ENCODE data around the gene MGLL. TPM values are rescaled to one million over a fixed set of nuclear protein-coding genes. Genes with fewer than 3 reads are reported as not detected.

Gene MGLL
- total RNA-seq, 4 donors from 2014 or later = 36.7 to 146 (median 73.5) TPM

DNA sequence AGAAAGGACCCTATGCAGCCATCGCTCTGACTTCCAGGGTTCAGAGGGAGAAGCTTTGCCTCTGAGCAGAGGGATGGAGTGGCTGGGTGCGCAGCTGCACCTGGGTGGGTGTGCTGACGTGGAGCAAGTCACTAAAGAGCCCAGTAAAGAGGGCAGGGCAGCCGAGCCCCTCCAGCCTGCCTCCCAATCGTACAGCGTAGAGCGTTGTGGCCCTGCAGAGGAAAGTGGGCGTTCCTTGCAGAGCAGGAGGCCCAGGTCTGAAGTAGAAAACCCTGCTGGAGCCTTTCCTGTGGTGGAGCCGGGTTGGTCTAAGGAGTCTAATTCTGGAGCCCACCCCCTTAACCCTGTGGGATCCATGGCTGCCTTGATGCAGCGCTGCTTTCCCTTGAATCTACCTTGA lies 88.5 kb downstream of the MGLL start:
- no peak overlapping the region for H3K27ac ChIP-seq
- peaks cover 19 to 75% (median 28%) of the 10 kb centered on the region in 3 donors for H3K4me1 ChIP-seq
- TF ChIP-seq, protein P1, sequence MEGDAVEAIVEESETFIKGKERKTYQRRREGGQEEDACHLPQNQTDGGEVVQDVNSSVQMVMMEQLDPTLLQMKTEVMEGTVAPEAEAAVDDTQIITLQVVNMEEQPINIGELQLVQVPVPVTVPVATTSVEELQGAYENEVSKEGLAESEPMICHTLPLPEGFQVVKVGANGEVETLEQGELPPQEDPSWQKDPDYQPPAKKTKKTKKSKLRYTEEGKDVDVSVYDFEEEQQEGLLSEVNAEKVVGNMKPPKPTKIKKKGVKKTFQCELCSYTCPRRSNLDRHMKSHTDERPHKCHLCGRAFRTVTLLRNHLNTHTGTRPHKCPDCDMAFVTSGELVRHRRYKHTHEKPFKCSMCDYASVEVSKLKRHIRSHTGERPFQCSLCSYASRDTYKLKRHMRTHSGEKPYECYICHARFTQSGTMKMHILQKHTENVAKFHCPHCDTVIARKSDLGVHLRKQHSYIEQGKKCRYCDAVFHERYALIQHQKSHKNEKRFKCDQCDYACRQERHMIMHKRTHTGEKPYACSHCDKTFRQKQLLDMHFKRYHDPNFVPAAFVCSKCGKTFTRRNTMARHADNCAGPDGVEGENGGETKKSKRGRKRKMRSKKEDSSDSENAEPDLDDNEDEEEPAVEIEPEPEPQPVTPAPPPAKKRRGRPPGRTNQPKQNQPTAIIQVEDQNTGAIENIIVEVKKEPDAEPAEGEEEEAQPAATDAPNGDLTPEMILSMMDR (IDR thresholded peaks at IDR 0.05) = no peak
- no peak for TF ChIP-seq POLR2A (IDR thresholded peaks at IDR 0.05)
- H3K36me3 ChIP-seq = peaks cover 0 to 34% (median 0%) of the 10 kb centered on the region in 3 donors
- no peak overlapping the region for H3K4me3 ChIP-seq
- DNase-seq = no peak
- no peaks in the 10 kb centered on the region for H3K9me3 ChIP-seq
- intact Hi-C loops (cut with DNase I) = no loop called here
- 80 to 94% methylated on average over 4 to 7 of the region's 10 CpGs for WGBS, 2 donors
- no peaks in the 10 kb centered on the region for H3K27me3 ChIP-seq

DNA sequence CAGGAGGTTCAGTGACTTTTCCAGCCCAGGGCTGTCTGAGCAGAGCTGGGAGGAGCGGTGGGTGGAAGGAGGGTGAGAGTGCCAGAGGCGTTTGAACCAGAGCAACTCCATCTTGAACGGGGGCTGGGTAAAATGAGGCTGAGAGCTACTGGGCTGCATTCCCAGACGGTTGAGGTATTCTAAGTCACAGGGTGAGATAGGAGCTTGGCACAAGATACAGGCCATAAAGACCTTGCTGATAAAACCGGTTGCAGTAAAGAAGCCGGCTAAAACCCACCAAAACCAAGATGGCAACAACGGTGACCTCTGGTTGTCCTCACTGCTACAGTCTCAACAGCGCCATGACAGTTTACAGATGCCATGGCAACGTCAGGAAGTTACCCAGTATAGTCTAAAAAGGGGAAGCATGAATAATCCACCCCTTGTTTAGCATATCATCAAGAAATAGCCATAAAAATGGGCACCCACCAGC lies 89.4 kb downstream of the MGLL start:
- H3K27ac ChIP-seq = no peak overlapping the region
- no peak for TF ChIP-seq POLR2A (IDR thresholded peaks at IDR 0.05)
- TF ChIP-seq, protein P1 (IDR thresholded peaks at IDR 0.05) = no peak
- H3K4me1 ChIP-seq = peaks cover 12 to 66% (median 21%) of the 10 kb centered on the region in 3 donors
- H3K4me3 ChIP-seq = no peak overlapping the region
- 91% methylated on average over 9 of the region's 9 CpGs for WGBS, 2 donors
- intact Hi-C loops (cut with DNase I) = no loop called here
- no peaks in the 10 kb centered on the region for H3K9me3 ChIP-seq
- DNase-seq = no peak
- peaks cover 0 to 34% (median 0%) of the 10 kb centered on the region in 3 donors for H3K36me3 ChIP-seq
- H3K27me3 ChIP-seq = no peaks in the 10 kb centered on the region

DNA sequence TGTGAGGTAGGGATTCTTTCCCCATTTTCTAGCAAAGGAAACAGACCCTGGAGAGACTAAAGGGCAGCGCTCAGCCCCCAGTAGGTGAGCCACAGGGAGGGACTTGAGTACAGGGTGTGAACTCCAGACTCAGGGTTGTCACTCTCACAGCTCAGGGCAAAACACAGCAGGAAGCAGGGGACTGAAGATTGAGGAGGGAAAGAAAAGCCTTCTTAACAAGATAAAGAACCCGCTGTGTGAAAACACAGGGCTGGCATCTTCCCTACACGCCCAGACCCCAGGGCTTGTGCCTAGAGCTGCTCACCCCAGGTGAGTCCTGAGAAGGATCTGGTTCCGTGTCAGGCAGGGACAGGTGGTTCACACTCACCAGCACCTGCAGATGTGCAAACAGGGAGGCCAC lies 90.0 kb downstream of the MGLL start:
- Histone ChIP-seq H3K4me3 (no peak overlapping the region), H3K27ac (no peak overlapping the region), H3K27me3 (no peaks in the 10 kb centered on the region), H3K4me1 (peaks cover 10 to 63% (median 21%) of the 10 kb centered on the region in 3 donors), H3K36me3 (peaks cover 0 to 34% (median 0%) of the 10 kb centered on the region in 3 donors), H3K9me3 (no peaks in the 10 kb centered on the region)
- intact Hi-C loops (cut with DNase I) = no loop called here
- TF ChIP-seq POLR2A (IDR thresholded peaks at IDR 0.05) = no peak
- TF ChIP-seq, protein P1 (IDR thresholded peaks at IDR 0.05) = no peak
- DNase-seq = no peak
- WGBS, 2 donors = 78 to 80% methylated on average over 4 of the region's 4 CpGs

DNA sequence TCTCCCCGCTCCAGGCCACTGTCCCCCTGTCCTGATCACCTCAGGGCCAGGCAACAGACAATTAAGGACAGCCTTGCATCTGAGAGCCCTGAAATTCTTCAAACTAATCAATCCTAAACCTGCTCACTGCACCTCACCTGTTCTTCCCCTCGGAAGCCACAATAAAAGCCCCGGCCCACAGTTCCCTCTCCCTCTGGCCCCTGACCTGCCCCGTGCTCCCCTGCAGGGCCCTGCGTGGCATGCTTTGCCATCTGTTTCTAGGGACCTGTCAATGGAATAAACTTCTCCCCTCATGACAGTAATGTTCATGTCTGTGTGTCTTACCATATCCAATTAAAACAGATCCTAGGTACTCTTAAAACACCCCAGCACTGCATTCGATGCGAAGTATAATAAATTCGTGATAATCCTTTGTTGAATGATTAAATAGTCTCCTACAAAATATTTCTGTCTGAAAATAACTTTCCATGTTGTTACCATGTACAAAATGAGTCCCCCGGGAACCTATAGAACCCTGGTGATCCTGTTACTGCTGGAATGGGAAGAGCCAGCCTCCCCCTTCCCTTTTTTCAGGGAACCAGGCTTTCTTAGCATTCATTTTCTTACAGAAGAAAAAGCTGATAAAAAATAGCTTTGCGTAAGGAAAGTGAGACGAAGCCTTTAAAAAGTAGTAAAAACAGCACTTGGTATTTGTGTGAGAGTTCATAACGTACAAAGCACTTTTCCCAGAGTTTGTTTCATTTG lies 90.6 kb downstream of the MGLL start:
- intact Hi-C loops (cut with DNase I) = no loop called here
- TF ChIP-seq, protein P1 (IDR thresholded peaks at IDR 0.05) = no peak
- no peak for TF ChIP-seq POLR2A (IDR thresholded peaks at IDR 0.05)

DNA sequence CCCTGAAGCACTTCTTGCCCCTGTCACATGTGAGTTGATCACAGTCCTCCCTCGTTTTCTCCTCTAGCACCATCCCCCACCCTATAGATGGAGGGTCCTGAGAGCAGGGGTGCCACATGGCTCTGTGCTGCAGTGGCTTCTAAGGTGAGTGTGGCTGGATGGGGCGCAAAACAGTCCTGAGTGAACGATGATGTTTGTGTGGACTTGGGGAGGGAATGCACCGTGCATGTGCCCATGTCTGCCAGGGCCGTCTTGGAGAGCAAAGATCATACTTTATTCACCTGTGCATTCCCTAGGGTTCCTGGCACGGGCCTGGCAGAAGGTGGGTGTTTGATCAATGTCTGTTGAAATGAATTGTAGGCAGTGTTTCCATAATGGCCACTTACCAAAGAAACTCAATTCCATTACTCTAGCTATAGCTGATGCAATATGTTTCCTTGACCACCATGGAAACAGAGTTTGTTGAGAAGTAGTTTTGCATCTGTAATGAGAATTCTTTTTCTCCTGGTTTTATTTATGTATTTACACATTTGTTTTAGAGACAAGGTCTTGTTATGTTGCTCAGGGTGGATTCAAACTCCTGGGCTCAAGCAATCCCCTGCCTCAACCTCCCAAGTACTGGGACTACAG lies 91.5 kb downstream of the MGLL start:
- WGBS, 2 donors = 68 to 71% methylated on average over 5 to 6 of the region's 6 CpGs
- Histone ChIP-seq H3K4me3 (no peak overlapping the region), H3K27ac (no peak overlapping the region), H3K9me3 (no peaks in the 10 kb centered on the region), H3K4me1 (peaks cover 0 to 48% (median 10%) of the 10 kb centered on the region in 3 donors), H3K27me3 (no peaks in the 10 kb centered on the region), H3K36me3 (peaks cover 0 to 34% (median 0%) of the 10 kb centered on the region in 3 donors)
- TF ChIP-seq POLR2A (IDR thresholded peaks at IDR 0.05) = no peak
- TF ChIP-seq, protein P1 (IDR thresholded peaks at IDR 0.05) = no peak
- DNase-seq = no peak
- intact Hi-C loops (cut with DNase I) = no loop called here

More for the DNA sequence above, 90.6 kb downstream of the MGLL start:
- H3K36me3 ChIP-seq = peaks cover 0 to 34% (median 0%) of the 10 kb centered on the region in 3 donors
- H3K4me1 ChIP-seq = peaks cover 5 to 57% (median 18%) of the 10 kb centered on the region in 3 donors
- no peak overlapping the region for H3K27ac ChIP-seq
- no peak overlapping the region for H3K4me3 ChIP-seq
- no peaks in the 10 kb centered on the region for H3K27me3 ChIP-seq
- 82 to 91% methylated on average over 12 of the region's 12 CpGs for WGBS, 2 donors
- DNase-seq = no peak
- no peaks in the 10 kb centered on the region for H3K9me3 ChIP-seq

All from esophagus squamous epithelium (tissue), 5 donors.